Natural killer cell (primary cell): Measurements from ENCODE around the gene NDRG2. TPM values are rescaled to one million over a fixed set of nuclear protein-coding genes. Genes with fewer than 3 reads are reported as not detected.

Experiments used
- ATAC-seq, 3 donors: fragments of 150-1000 bp in 2 of 3; fragments of 200-7000 bp in 1 of 3; cut with Tn5 transposase; 1 replicate in 1 of 3; 2 replicates in 2 of 3; pipeline ENCODE4 v1.10.0; 2021; ENCODE audit warnings: mild to moderate bottlenecking in 2 of 3, moderate library complexity in 2 of 3
- DNase-seq, 2 donors: peaks; one replicate each; pipeline versions ENCODE4 v3.0.0 to v3.0.0-alpha.2; 2013 to 2021; ENCODE audit warnings: mixed read lengths in 1 of 2
- H3K27ac ChIP-seq: one replicate; pipeline ENCODE4 v1.5.1; 2013; ENCODE audit warnings: mild to moderate bottlenecking, low read length
- H3K27me3 ChIP-seq: one replicate; pipeline ENCODE4 v1.6.1; 2013; ENCODE audit warnings: low read length; ENCODE audit not compliant: control insufficient read depth, insufficient read depth
- H3K36me3 ChIP-seq: one replicate; pipeline ENCODE4 v1.6.1; 2013; ENCODE audit warnings: low read length; ENCODE audit not compliant: control insufficient read depth, insufficient read depth
- H3K4me1 ChIP-seq: one replicate; pipeline ENCODE4 v1.6.1; 2013; ENCODE audit warnings: low read length; ENCODE audit not compliant: control insufficient read depth, insufficient read depth
- H3K4me3 ChIP-seq: one replicate; pipeline ENCODE4 v1.5.1; 2013; ENCODE audit warnings: low read length
- H3K9me3 ChIP-seq: one replicate; pipeline ENCODE4 v1.6.1; 2013; ENCODE audit warnings: low read length; ENCODE audit not compliant: control insufficient read depth, insufficient read depth
- H3K27ac Mint-ChIP-seq, 2 donors: one replicate each; pipeline ENCODE4 v1.8.0; 2022; ENCODE audit warnings: mild to moderate bottlenecking in 2 of 2, mixed read lengths in 2 of 2, moderate library complexity in 1 of 2
- H3K27me3 Mint-ChIP-seq, 2 donors: one replicate each; pipeline ENCODE4 v1.8.0; 2022; ENCODE audit warnings: low read depth in 2 of 2, mixed read lengths in 2 of 2
- H3K36me3 Mint-ChIP-seq: one replicate; pipeline ENCODE4 v1.8.0; 2022; ENCODE audit warnings: mixed read lengths
- H3K4me1 Mint-ChIP-seq, 2 donors: one replicate each; pipeline ENCODE4 v1.8.0; 2022; ENCODE audit warnings: mixed read lengths in 2 of 2
- H3K4me3 Mint-ChIP-seq: one replicate; pipeline ENCODE4 v1.8.0; 2022; ENCODE audit warnings: mild to moderate bottlenecking, moderate library complexity, mixed read lengths
- H3K9me3 Mint-ChIP-seq, 2 donors: one replicate each; pipeline ENCODE4 v1.8.0; 2022; ENCODE audit warnings: mixed read lengths in 2 of 2
- WGBS: methylation state at CpG from one replicate; pipeline ENCODE4 v1.1.7; 2013; ENCODE audit warnings: missing lambda C conversion rate; ENCODE audit not compliant: insufficient coverage; 5-methylcytosine and 5-hydroxymethylcytosine counted together
- intact Hi-C: fragments of 100-400 bp; cut with micrococcal nuclease; formaldehyde crosslinking; loops from one replicate; pipeline ENCODE4 v1.14.2; 2022
- total RNA-seq, 4 donors: library from RNA; stranded (reverse); fragments of 120-200 nt in 1 of 4; gene quantifications; one replicate each; pipeline versions ENCODE4 v1.2.3 to v1.2.4, GENCODE V29; 2013 to 2022
- TF ChIP-seq, protein P1 (sequence below): fragments of 200-600 bp; IDR thresholded peaks from one replicate; pipeline ENCODE4 v1.8.0; 2022; ENCODE audit warnings: antibody characterized with exemption

The NDRG2 gene
- total RNA-seq, 3 donors from 2014 or later (not counting 1 experiment from before 2014, with no cell fraction given): 11.2 to 14.6 (median 13.6) TPM

DNA sequence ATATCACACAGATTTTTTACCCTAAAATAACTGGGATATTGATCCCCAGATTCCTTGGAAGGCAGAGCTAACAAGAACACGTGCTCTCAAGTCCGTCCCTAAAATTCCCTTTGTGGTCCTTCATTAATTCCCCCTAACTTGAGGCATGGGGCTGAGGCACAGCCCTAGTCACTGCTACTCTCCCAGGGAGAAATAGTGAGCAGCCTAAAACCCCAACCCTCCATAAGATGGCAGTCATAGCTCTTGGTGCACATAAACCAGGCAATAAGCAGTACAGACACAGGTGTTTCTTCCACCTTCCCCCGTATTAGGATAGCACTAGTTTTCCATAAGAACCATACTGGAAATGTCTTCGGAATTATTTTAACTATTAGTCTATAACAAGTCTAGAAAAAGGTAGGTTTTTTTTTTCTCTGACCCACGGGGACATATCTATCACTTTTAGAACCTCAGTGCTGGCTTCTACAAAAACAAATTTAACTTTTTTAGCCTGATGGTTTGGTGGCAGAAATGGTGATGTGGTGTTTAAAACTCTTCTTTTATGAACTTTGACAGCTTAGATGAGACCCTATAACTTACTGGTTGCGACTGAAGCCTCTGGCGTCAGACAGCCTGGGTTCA is 42.1 kb upstream of the NDRG2 start:
- peaks cover 30% of the 10 kb centered on the region for H3K27me3 ChIP-seq
- H3K9me3 ChIP-seq: no peaks in the 10 kb centered on the region
- Mint-ChIP-seq H3K9me3 (no peaks in the 10 kb centered on the region), H3K4me3 (no peak overlapping the region), H3K27me3 (peaks cover 72 to 85% of the 10 kb centered on the region in 2 donors), H3K4me1 (peaks cover 28 to 35% of the 10 kb centered on the region in 2 donors), H3K27ac (no peak overlapping the region), H3K36me3 (no peaks in the 10 kb centered on the region)
- H3K27ac ChIP-seq: no peak overlapping the region
- no peaks in the 10 kb centered on the region for H3K36me3 ChIP-seq
- WGBS: 75% methylated on average over 5 of the region's 7 CpGs
- intact Hi-C loops: no loop called here
- peak in 1 of 2 donors; percentile 63 for DNase-seq
- H3K4me3 ChIP-seq: no peak overlapping the region
- H3K4me1 ChIP-seq: peaks cover 34% of the 10 kb centered on the region
- ATAC-seq: no peak
- TF ChIP-seq, protein P1, sequence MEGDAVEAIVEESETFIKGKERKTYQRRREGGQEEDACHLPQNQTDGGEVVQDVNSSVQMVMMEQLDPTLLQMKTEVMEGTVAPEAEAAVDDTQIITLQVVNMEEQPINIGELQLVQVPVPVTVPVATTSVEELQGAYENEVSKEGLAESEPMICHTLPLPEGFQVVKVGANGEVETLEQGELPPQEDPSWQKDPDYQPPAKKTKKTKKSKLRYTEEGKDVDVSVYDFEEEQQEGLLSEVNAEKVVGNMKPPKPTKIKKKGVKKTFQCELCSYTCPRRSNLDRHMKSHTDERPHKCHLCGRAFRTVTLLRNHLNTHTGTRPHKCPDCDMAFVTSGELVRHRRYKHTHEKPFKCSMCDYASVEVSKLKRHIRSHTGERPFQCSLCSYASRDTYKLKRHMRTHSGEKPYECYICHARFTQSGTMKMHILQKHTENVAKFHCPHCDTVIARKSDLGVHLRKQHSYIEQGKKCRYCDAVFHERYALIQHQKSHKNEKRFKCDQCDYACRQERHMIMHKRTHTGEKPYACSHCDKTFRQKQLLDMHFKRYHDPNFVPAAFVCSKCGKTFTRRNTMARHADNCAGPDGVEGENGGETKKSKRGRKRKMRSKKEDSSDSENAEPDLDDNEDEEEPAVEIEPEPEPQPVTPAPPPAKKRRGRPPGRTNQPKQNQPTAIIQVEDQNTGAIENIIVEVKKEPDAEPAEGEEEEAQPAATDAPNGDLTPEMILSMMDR: no peak

DNA sequence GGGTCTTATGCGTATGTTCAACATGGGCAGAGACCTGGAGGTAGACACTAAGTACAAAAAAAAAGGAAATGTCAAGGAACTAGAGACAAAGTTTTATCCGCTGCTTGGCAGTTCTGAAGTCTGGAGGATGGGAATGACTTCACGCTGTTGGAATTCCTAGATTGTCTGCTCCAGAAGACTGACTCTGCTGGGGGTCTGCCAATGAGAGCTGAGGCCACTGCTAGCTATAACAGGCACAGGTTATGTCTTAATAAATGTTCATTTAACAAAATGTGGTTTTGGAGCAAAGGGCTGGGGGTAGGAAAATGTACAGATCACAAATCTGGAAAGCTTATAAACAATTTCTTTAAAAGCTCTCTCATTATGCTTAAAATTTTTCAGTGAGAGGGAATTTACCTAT is 38.6 kb upstream of the NDRG2 start:
- ATAC-seq (no peak), DNase-seq (no peak)
- no peak overlapping the region for H3K27ac Mint-ChIP-seq
- no peak overlapping the region for H3K27ac ChIP-seq
- no peaks in the 10 kb centered on the region for H3K36me3 ChIP-seq
- WGBS: 86% methylated on average over 3 of the region's 3 CpGs
- TF ChIP-seq, protein P1: no peak
- H3K27me3 Mint-ChIP-seq: peaks cover 57 to 78% of the 10 kb centered on the region in 2 donors
- H3K4me3 Mint-ChIP-seq: no peak overlapping the region
- H3K4me1 Mint-ChIP-seq: peaks cover 1 to 3% of the 10 kb centered on the region in 2 donors
- no peaks in the 10 kb centered on the region for H3K9me3 ChIP-seq
- peaks cover under 1% of the 10 kb centered on the region for H3K27me3 ChIP-seq
- peaks cover under 1% of the 10 kb centered on the region for H3K4me1 ChIP-seq
- no peaks in the 10 kb centered on the region for H3K36me3 Mint-ChIP-seq
- intact Hi-C loops: no loop called here
- H3K9me3 Mint-ChIP-seq: no peaks in the 10 kb centered on the region
- no peak overlapping the region for H3K4me3 ChIP-seq

DNA sequence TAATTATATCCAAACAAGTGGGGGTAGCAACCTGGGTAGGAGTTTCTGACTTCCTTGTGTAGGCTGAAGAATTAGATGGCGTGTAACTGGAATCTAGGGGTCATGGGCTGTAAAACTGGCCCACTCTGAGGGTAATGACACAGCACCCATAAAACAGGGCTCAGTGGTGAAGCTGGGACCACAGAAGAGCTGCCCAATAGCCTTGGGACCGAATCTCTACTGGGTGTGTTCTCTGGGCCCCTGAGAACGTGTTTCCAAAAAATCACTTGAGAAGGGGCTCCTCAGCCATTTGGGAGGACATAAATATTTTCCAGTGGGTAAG is 36.4 kb upstream of the NDRG2 start:
- Mint-ChIP-seq H3K4me3 (no peak overlapping the region), H3K27ac (no peak overlapping the region), H3K27me3 (peaks cover 39 to 56% of the 10 kb centered on the region in 2 donors), H3K4me1 (no peaks in the 10 kb centered on the region), H3K9me3 (no peaks in the 10 kb centered on the region), H3K36me3 (no peaks in the 10 kb centered on the region)
- Histone ChIP-seq H3K4me3 (no peak overlapping the region), H3K27ac (no peak overlapping the region), H3K36me3 (no peaks in the 10 kb centered on the region), H3K9me3 (no peaks in the 10 kb centered on the region), H3K27me3 (no peaks in the 10 kb centered on the region), H3K4me1 (no peaks in the 10 kb centered on the region)
- TF ChIP-seq, protein P1: no peak
- ATAC-seq: no peak
- intact Hi-C loops: no loop called here
- DNase-seq: no peak
- 72% methylated on average over 3 of the region's 3 CpGs for WGBS
